ENCODE results near the gene CAPS.
"Not testable (repeated sequence)": the region's sequence is repeated elsewhere in the genome, so short reads cannot be mapped to it uniquely, and the experiment has no call there.

CAPS gene

DNA sequence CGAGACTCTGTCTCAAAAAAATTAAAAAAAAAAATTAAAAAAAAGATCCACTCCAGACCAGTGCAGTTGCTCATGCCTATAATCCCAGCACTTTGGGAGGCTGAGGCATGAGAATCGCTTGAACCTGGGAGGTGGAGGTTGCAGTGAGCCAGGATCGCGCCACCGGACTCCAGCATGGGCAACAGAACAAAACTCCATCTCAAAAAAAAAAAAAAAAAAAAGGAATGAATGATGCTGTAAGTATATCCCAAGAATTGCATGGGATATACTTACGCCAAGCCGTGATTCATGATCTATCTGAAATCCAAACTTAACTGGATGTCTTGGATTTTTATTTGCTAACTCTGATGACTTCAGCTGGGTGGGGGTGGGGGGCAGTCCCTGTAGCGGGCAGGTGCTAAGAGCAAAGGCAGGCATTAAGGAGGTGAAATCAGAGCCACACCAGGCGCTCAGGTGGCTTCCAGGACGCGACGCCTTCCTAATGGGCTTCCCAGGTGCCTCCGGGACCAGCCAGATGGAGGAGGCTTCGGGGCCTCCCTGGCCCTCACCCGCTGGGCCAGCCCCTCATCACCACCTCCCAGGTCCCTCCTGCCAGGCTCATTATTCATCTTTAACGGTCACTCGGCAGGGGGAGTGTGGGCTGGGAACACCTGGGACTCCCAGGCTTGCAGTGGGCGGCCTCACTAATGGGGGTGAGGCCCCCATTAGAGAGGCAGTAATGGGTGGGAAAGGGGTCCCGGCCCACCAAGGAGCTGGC lies 32.3 kb upstream of the CAPS start:
- Histone ChIP-seq H3K36me3 (replicated peaks; ENCODE audit: low read depth, low read length) (no peaks in the 10 kb centered on the region), H3K9me3 (ENCODE audit: insufficient read depth, low read length) (no peaks in the 10 kb centered on the region), H3K9ac (ENCODE audit: low read length) (no peak overlapping the region), H3K27me3 (ENCODE audit: low read depth, low read length) (peaks cover 16% of the 10 kb centered on the region), H2AFZ (ENCODE audit: low read depth, low read length) (no peak overlapping the region), H3K4me1 (ENCODE audit: low read length) (peaks cover 5% of the 10 kb centered on the region; the same call in 1 of the 2 replicates), H4K20me1 (ENCODE audit: insufficient read depth, low read length) (no peaks in the 10 kb centered on the region), H3K79me2 (ENCODE audit: low read length) (no peaks in the 10 kb centered on the region), H3K4me2 (ENCODE audit: low read length) (no peak overlapping the region), H3K4me3 (ENCODE audit: low read length) (no peak overlapping the region), H3K27ac (ENCODE audit: low read length) (no peak overlapping the region)
- TF ChIP-seq, protein P1, sequence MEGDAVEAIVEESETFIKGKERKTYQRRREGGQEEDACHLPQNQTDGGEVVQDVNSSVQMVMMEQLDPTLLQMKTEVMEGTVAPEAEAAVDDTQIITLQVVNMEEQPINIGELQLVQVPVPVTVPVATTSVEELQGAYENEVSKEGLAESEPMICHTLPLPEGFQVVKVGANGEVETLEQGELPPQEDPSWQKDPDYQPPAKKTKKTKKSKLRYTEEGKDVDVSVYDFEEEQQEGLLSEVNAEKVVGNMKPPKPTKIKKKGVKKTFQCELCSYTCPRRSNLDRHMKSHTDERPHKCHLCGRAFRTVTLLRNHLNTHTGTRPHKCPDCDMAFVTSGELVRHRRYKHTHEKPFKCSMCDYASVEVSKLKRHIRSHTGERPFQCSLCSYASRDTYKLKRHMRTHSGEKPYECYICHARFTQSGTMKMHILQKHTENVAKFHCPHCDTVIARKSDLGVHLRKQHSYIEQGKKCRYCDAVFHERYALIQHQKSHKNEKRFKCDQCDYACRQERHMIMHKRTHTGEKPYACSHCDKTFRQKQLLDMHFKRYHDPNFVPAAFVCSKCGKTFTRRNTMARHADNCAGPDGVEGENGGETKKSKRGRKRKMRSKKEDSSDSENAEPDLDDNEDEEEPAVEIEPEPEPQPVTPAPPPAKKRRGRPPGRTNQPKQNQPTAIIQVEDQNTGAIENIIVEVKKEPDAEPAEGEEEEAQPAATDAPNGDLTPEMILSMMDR (IDR thresholded peaks at IDR 0.05; ENCODE audit: low read depth, low read length) = no peak
- TF ChIP-seq EZH2phosphoT487 (IDR thresholded peaks at IDR 0.05; ENCODE audit: low read depth) = no peak

- H3K4me3 ChIP-seq (ENCODE audit: low read length) = no peak overlapping the region
- no peak for TF ChIP-seq EZH2phosphoT487 (IDR thresholded peaks at IDR 0.05; ENCODE audit: low read depth)
- TF ChIP-seq, protein P1 (IDR thresholded peaks at IDR 0.05; ENCODE audit: low read depth, low read length) = no peak
- no peaks in the 10 kb centered on the region for H3K36me3 ChIP-seq (replicated peaks; ENCODE audit: low read depth, low read length)
- no peak overlapping the region for H3K4me2 ChIP-seq (ENCODE audit: low read length)
- no peaks in the 10 kb centered on the region for H3K9me3 ChIP-seq (ENCODE audit: insufficient read depth, low read length)
- H3K27me3 ChIP-seq (ENCODE audit: low read depth, low read length) = peaks cover 16% of the 10 kb centered on the region
- H2AFZ ChIP-seq (ENCODE audit: low read depth, low read length) = no peak overlapping the region
- H3K4me1 ChIP-seq (ENCODE audit: low read length) = peaks cover 5% of the 10 kb centered on the region; the same call in 1 of the 2 replicates
- no peak overlapping the region for H3K9ac ChIP-seq (ENCODE audit: low read length)
- H3K27ac ChIP-seq (ENCODE audit: low read length) = no peak overlapping the region
- no peaks in the 10 kb centered on the region for H3K79me2 ChIP-seq (ENCODE audit: low read length)
- no peaks in the 10 kb centered on the region for H4K20me1 ChIP-seq (ENCODE audit: insufficient read depth, low read length)
Measured at GRCh38 chr19:5882421-5882968, 31.6 kb upstream of the CAPS start.

- not testable (repeated sequence) for H3K36me3 ChIP-seq (replicated peaks; ENCODE audit: low read depth, low read length); H3K79me2 ChIP-seq (ENCODE audit: low read length); H3K27ac ChIP-seq (ENCODE audit: low read length); H2AFZ ChIP-seq (ENCODE audit: low read depth, low read length); H3K4me3 ChIP-seq (ENCODE audit: low read length); H3K4me1 ChIP-seq (ENCODE audit: low read length); H3K9me3 ChIP-seq (ENCODE audit: insufficient read depth, low read length); H4K20me1 ChIP-seq (ENCODE audit: insufficient read depth, low read length); H3K4me2 ChIP-seq (ENCODE audit: low read length); H3K9ac ChIP-seq (ENCODE audit: low read length)
- H3K27me3 ChIP-seq (ENCODE audit: low read depth, low read length) = peaks cover 16% of the 10 kb centered on the region
Measured at GRCh38 chr19:5883157-5883873, 30.7 kb upstream of the CAPS start.

DNA sequence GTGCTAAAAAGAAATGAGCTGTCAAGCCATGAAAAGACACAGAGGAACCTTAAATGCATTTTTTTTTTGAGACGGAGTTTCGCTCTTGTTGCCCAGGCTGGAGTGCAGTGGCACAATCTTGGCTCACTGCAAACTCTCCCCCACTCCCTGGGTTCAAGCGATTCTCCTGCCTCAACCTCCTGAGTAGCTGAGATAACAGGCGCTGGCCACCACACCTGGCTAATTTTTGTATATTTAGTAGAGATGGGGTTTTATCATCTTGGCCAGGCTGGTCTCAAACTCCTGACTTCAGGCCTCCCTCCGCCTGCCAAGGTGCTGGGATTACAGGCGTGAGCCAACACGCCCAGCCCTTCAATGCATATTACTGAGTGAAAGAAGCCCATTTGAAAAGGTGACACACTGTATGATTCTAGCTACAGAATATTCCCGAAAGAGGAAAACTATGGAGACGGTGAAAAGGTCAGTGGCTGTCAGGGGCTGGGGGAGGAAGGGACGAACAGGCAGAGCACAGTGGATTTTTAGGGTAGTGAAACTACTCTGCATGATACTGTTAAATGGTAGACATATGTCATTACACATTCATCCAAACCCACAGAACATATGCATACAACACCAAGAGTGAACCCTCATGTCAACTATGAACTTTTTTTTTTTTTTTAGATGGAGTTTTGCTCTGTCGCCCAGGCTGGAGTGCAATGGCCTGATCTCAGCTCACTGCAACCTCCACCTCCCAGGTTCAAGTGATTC lies 29.8 kb upstream of the CAPS start:
- peaks cover 16% of the 10 kb centered on the region for H3K27me3 ChIP-seq (ENCODE audit: low read depth, low read length)
- H3K9me3 ChIP-seq (ENCODE audit: insufficient read depth, low read length); H3K36me3 ChIP-seq (replicated peaks; ENCODE audit: low read depth, low read length); H3K4me3 ChIP-seq (ENCODE audit: low read length); H4K20me1 ChIP-seq (ENCODE audit: insufficient read depth, low read length); H3K4me1 ChIP-seq (ENCODE audit: low read length); H3K9ac ChIP-seq (ENCODE audit: low read length); H2AFZ ChIP-seq (ENCODE audit: low read depth, low read length); H3K27ac ChIP-seq (ENCODE audit: low read length); H3K79me2 ChIP-seq (ENCODE audit: low read length); H3K4me2 ChIP-seq (ENCODE audit: low read length): not testable (repeated sequence)
